Mesendoderm (in vitro differentiated cells): ENCODE measurements around the gene ZNF691.
"Not testable (repeated sequence)": the region's sequence is repeated elsewhere in the genome, so short reads cannot be mapped to it uniquely, and the experiment has no call there.

Experiments
- DNase-seq: peaks from one replicate; pipeline ENCODE4 v3.0.0; 2013
- H2AK5ac ChIP-seq: 2 replicates; pipeline ENCODE4 v1.6.1; 2013; ENCODE audit warnings: low read length, inconsistent platforms
- H2BK120ac ChIP-seq: 2 replicates; pipeline ENCODE4 v1.6.1; 2013; ENCODE audit warnings: low read depth, mild to moderate bottlenecking, low read length, moderate library complexity, mixed read lengths
- H2BK15ac ChIP-seq: replicated peaks from 2 replicates; pipeline ENCODE4 v1.6.1; 2013; ENCODE audit warnings: low read depth, mild to moderate bottlenecking, moderate library complexity
- H2BK5ac ChIP-seq: 2 replicates; pipeline ENCODE4 v1.6.1; 2013; ENCODE audit warnings: low read length, inconsistent platforms
- H3K18ac ChIP-seq: 2 replicates; pipeline ENCODE4 v1.6.1; 2013; ENCODE audit warnings: mild to moderate bottlenecking, low read length, mixed read lengths
- H3K23ac ChIP-seq: one replicate; pipeline ENCODE4 v1.6.1; 2013; ENCODE audit warnings: low read length
- H3K27ac ChIP-seq: 2 replicates; pipeline ENCODE4 v1.5.1; 2013; ENCODE audit warnings: low read depth, mild to moderate bottlenecking, inconsistent platforms, low read length, moderate library complexity
- H3K27me3 ChIP-seq: 2 replicates; pipeline ENCODE4 v1.6.1; 2013; ENCODE audit warnings: low read length, control low read depth, mild to moderate bottlenecking, inconsistent platforms; ENCODE audit not compliant: insufficient read depth, poor library complexity
- H3K36me3 ChIP-seq: 2 replicates; pipeline ENCODE4 v1.6.1; 2013; ENCODE audit warnings: low read length, inconsistent platforms; ENCODE audit not compliant: control insufficient read depth, insufficient read depth
- H3K4ac ChIP-seq: one replicate; pipeline ENCODE4 v1.6.1; 2013; ENCODE audit warnings: low read depth, mild to moderate bottlenecking, low read length, moderate library complexity
- H3K4me1 ChIP-seq: 2 replicates; pipeline ENCODE4 v1.6.1; 2013; ENCODE audit warnings: low read depth, low read length, inconsistent platforms; ENCODE audit not compliant: control insufficient read depth
- H3K4me2 ChIP-seq: 2 replicates; pipeline ENCODE4 v1.6.1; 2013; ENCODE audit warnings: low read length
- H3K4me3 ChIP-seq: 2 replicates; pipeline ENCODE4 v1.5.1; 2013; ENCODE audit warnings: mild to moderate bottlenecking, low read length
- H3K56ac ChIP-seq: one replicate; pipeline ENCODE4 v1.6.1; 2013; ENCODE audit warnings: low read length
- H3K79me1 ChIP-seq: 2 replicates; pipeline ENCODE4 v1.6.1; 2013; ENCODE audit warnings: low read length, inconsistent platforms
- H3K79me2 ChIP-seq: 2 replicates; pipeline ENCODE4 v1.6.1; 2013; ENCODE audit warnings: mild to moderate bottlenecking, low read length; ENCODE audit not compliant: control insufficient read depth, insufficient read depth
- H3K9ac ChIP-seq: 2 replicates; pipeline ENCODE4 v1.6.1; 2013; ENCODE audit warnings: low read length, inconsistent platforms
- H4K5ac ChIP-seq: one replicate; pipeline ENCODE4 v1.6.1; 2013; ENCODE audit warnings: low read length
- H4K8ac ChIP-seq: one replicate; pipeline ENCODE4 v1.6.1; 2013; ENCODE audit warnings: low read depth, mild to moderate bottlenecking, control low read depth, low read length, moderate library complexity
- WGBS: extraction: QIAGEN DNeasy Blood & Tissue Kit; methylation state at CpG from one replicate; pipeline ENCODE4 v1.1.7; 2013; ENCODE audit warnings: low lambda C conversion rate, missing lambda C conversion rate; ENCODE audit not compliant: insufficient coverage; ENCODE audit errors: extremely low coverage; 5-methylcytosine and 5-hydroxymethylcytosine counted together

The ZNF691 gene

GRCh38 chr1:42866549-42866948, 20.1 kb downstream of the ZNF691 start:
- H2BK120ac ChIP-seq = no peak overlapping the region
- no peaks in the 10 kb centered on the region for H3K36me3 ChIP-seq
- no peak overlapping the region for H3K23ac ChIP-seq
- WGBS = no CpG with 5 or more reads among the region's 5 CpGs
- no peak overlapping the region for H3K4me3 ChIP-seq
- H3K18ac ChIP-seq = no peak overlapping the region
- no peaks in the 10 kb centered on the region for H3K27me3 ChIP-seq
- no peak for DNase-seq
- no peak overlapping the region for H4K5ac ChIP-seq
- no peak overlapping the region for H4K8ac ChIP-seq
- no peak overlapping the region for H2BK5ac ChIP-seq
- no peak overlapping the region for H3K9ac ChIP-seq
- no peak overlapping the region for H3K4me2 ChIP-seq
- H3K56ac ChIP-seq = no peak overlapping the region
- no peaks in the 10 kb centered on the region for H3K4me1 ChIP-seq
- no peak overlapping the region for H2AK5ac ChIP-seq
- H3K4ac ChIP-seq = no peak overlapping the region
- no peak overlapping the region for H2BK15ac ChIP-seq
- no peak overlapping the region for H3K27ac ChIP-seq
- no peaks in the 10 kb centered on the region for H3K79me2 ChIP-seq
- H3K79me1 ChIP-seq = no peaks in the 10 kb centered on the region

- H3K4me1 ChIP-seq, H2BK15ac ChIP-seq: not testable (repeated sequence)
- WGBS = no CpG with 5 or more reads among the region's 4 CpGs
Measured at GRCh38 chr1:42868466-42868865, 22.1 kb downstream of the ZNF691 start.

GRCh38 chr1:42869254-42869653, 22.8 kb downstream of the ZNF691 start:
- not testable (repeated sequence) for H3K36me3 ChIP-seq, H3K9ac ChIP-seq, H3K79me2 ChIP-seq

More at GRCh38 chr1:42868466-42868865, 22.1 kb downstream of the ZNF691 start:
- not testable (repeated sequence) for H2BK120ac ChIP-seq, H3K36me3 ChIP-seq, H4K8ac ChIP-seq, H3K18ac ChIP-seq, H3K9ac ChIP-seq, H3K23ac ChIP-seq, H3K79me1 ChIP-seq, H3K4me3 ChIP-seq, H2AK5ac ChIP-seq, H2BK5ac ChIP-seq, H3K27ac ChIP-seq, H3K56ac ChIP-seq, H4K5ac ChIP-seq, H3K4me2 ChIP-seq, H3K4ac ChIP-seq, DNase-seq, H3K79me2 ChIP-seq, H3K27me3 ChIP-seq

GRCh38 chr1:42869751-42870150, 23.3 kb downstream of the ZNF691 start:
- not testable (repeated sequence) for H4K8ac ChIP-seq, H2AK5ac ChIP-seq, H3K4me1 ChIP-seq, H3K9ac ChIP-seq, H3K4ac ChIP-seq, H3K79me2 ChIP-seq, H3K23ac ChIP-seq, H3K79me1 ChIP-seq, H3K4me2 ChIP-seq, H2BK15ac ChIP-seq, H3K56ac ChIP-seq, DNase-seq, H3K18ac ChIP-seq, H2BK5ac ChIP-seq, H3K4me3 ChIP-seq, H3K27me3 ChIP-seq, H3K27ac ChIP-seq, H3K36me3 ChIP-seq, H2BK120ac ChIP-seq, H4K5ac ChIP-seq
- no CpG with 5 or more reads among the region's 2 CpGs for WGBS

More at GRCh38 chr1:42869254-42869653, 22.8 kb downstream of the ZNF691 start:
- H3K27me3 ChIP-seq, H2AK5ac ChIP-seq, H2BK5ac ChIP-seq, H3K79me1 ChIP-seq, H4K5ac ChIP-seq, H3K27ac ChIP-seq, H3K23ac ChIP-seq, H2BK120ac ChIP-seq, H3K4me2 ChIP-seq, H3K4me3 ChIP-seq, H3K56ac ChIP-seq, H3K4me1 ChIP-seq, H3K18ac ChIP-seq, DNase-seq, H3K4ac ChIP-seq, H4K8ac ChIP-seq, H2BK15ac ChIP-seq: not testable (repeated sequence)
- WGBS = no CpG with 5 or more reads among the region's 2 CpGs

- H2BK15ac ChIP-seq, H3K4ac ChIP-seq, H3K27me3 ChIP-seq, H3K4me3 ChIP-seq, H4K8ac ChIP-seq, H3K27ac ChIP-seq, H2AK5ac ChIP-seq, H3K79me1 ChIP-seq, DNase-seq, H3K56ac ChIP-seq, H3K4me2 ChIP-seq, H2BK120ac ChIP-seq, H3K9ac ChIP-seq, H2BK5ac ChIP-seq, H3K79me2 ChIP-seq, H3K4me1 ChIP-seq, H4K5ac ChIP-seq, H3K18ac ChIP-seq, H3K23ac ChIP-seq, H3K36me3 ChIP-seq: not testable (repeated sequence)
Measured at GRCh38 chr1:42873108-42873507, 26.7 kb downstream of the ZNF691 start.

GRCh38 chr1:42873670-42874069, 27.3 kb downstream of the ZNF691 start:
- Histone ChIP-seq H3K4me3 (no peak overlapping the region), H3K56ac (no peak overlapping the region), H3K4ac (no peak overlapping the region), H3K4me2 (no peak overlapping the region), H3K18ac (no peak overlapping the region), H3K23ac (no peak overlapping the region), H3K4me1 (no peaks in the 10 kb centered on the region), H3K9ac (no peak overlapping the region), H4K5ac (no peak overlapping the region), H2AK5ac (no peak overlapping the region), H4K8ac (no peak overlapping the region), H3K27me3 (no peaks in the 10 kb centered on the region), H2BK15ac (no peak overlapping the region), H2BK120ac (no peak overlapping the region), H3K36me3 (no peaks in the 10 kb centered on the region), H2BK5ac (no peak overlapping the region), H3K79me2 (no peaks in the 10 kb centered on the region), H3K79me1 (no peaks in the 10 kb centered on the region), H3K27ac (no peak overlapping the region)
- no peak for DNase-seq
- WGBS = no CpG with 5 or more reads among the region's 1 CpG
